ENCODE data around the gene SLC35G3. TPM values are rescaled to one million over a fixed set of nuclear protein-coding genes. Genes with fewer than 3 reads are reported as not detected.

Gene SLC35G3
- total RNA-seq, 4 donors from 2014 or later, result not detected

- H3K4me3 ChIP-seq, result no peak overlapping the region
- in situ Hi-C loops (cut with MboI; ENCODE audit: low sequenced_read_pairs in 4 of 4), result loop anchor here in 1 of 4 donors (25.0 kb wide), 1 partner anchor 110 kb away; no protein-coding TSS in a partner anchor
- ATAC-seq, result no peak
- H3K9me3 ChIP-seq, result no peaks in the 10 kb centered on the region
- TF ChIP-seq, protein P1, sequence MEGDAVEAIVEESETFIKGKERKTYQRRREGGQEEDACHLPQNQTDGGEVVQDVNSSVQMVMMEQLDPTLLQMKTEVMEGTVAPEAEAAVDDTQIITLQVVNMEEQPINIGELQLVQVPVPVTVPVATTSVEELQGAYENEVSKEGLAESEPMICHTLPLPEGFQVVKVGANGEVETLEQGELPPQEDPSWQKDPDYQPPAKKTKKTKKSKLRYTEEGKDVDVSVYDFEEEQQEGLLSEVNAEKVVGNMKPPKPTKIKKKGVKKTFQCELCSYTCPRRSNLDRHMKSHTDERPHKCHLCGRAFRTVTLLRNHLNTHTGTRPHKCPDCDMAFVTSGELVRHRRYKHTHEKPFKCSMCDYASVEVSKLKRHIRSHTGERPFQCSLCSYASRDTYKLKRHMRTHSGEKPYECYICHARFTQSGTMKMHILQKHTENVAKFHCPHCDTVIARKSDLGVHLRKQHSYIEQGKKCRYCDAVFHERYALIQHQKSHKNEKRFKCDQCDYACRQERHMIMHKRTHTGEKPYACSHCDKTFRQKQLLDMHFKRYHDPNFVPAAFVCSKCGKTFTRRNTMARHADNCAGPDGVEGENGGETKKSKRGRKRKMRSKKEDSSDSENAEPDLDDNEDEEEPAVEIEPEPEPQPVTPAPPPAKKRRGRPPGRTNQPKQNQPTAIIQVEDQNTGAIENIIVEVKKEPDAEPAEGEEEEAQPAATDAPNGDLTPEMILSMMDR (IDR thresholded peaks at IDR 0.05 in 4 of 5, conservative IDR thresholded peaks at IDR 0.05 in 1 of 5), result no peak
- TF ChIP-seq POLR2A (IDR thresholded peaks at IDR 0.05), result no peak
- H3K4me1 ChIP-seq, result no peaks in the 10 kb centered on the region
- intact Hi-C loops (cut with DNase I; ENCODE audit: low total_unique reads), result no loop called here
- H3K27ac ChIP-seq, result no peak overlapping the region
- no peaks in the 10 kb centered on the region for H3K27me3 ChIP-seq
- no peak for DNase-seq
- no peaks in the 10 kb centered on the region for H3K36me3 ChIP-seq
These were observed 33.4 kb upstream of the SLC35G3 start for GRCh38 chr17:35227546-35227945.

DNA sequence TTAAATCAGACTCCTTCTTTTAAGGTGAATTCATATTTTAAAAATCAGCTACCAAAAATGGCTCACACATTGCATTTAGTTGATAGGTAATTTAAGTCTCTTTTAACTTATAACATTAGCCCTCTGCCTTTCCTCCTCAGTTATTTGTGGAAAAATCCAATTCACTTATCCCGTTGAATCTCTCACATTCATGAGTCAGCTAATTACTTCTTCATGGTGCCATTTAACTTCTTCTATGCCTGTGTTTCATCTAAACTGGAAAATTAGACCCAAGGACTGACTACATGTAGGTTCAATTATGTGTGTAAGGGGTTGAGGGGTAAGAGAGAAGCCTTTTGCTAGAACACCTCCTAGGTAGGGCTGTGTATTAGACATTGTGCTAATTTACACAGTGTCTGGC lies 30.2 kb upstream of the SLC35G3 start:
- intact Hi-C loops (cut with DNase I; ENCODE audit: low total_unique reads), result no loop called here
- TF ChIP-seq, protein P1 (IDR thresholded peaks at IDR 0.05 in 4 of 5, conservative IDR thresholded peaks at IDR 0.05 in 1 of 5), result no peak
- no peak for TF ChIP-seq POLR2A (IDR thresholded peaks at IDR 0.05)
- no peak overlapping the region for H3K4me3 ChIP-seq
- no peak for DNase-seq
- in situ Hi-C loops (cut with MboI; ENCODE audit: low sequenced_read_pairs in 4 of 4), result no loop called here
- H3K36me3 ChIP-seq, result no peaks in the 10 kb centered on the region
- H3K27ac ChIP-seq, result no peak overlapping the region
- no peak for ATAC-seq
- H3K4me1 ChIP-seq, result peaks cover 0 to 1% of the 10 kb centered on the region in 2 donors
- no peaks in the 10 kb centered on the region for H3K27me3 ChIP-seq
- no peaks in the 10 kb centered on the region for H3K9me3 ChIP-seq

DNA sequence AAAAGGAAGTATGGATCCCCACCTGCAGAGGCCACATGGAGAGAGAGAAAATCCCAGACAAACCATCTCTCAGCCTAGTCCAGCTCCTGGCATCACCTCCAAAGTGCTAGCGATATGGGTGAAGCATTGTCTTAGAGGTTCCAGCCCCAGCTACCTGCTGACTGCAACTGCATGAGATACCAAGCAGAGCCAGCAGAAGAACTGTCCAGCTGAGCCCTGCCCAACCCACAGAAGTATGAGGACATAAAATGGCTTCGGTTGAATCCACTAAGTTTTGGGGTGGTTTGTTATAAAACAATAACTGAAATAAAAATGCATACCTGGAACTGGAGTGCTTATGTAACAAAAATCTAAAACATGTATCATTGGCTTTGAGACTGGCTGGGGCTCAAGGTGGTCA lies 28.3 kb upstream of the SLC35G3 start:
- intact Hi-C loops (cut with DNase I; ENCODE audit: low total_unique reads), result no loop called here
- H3K4me1 ChIP-seq, result peaks cover 0 to 7% of the 10 kb centered on the region in 2 donors
- H3K36me3 ChIP-seq, result no peaks in the 10 kb centered on the region
- ATAC-seq, result no peak
- in situ Hi-C loops (cut with MboI; ENCODE audit: low sequenced_read_pairs in 4 of 4), result no loop called here
- TF ChIP-seq POLR2A (IDR thresholded peaks at IDR 0.05), result no peak
- TF ChIP-seq, protein P1 (IDR thresholded peaks at IDR 0.05 in 4 of 5, conservative IDR thresholded peaks at IDR 0.05 in 1 of 5), result no peak
- DNase-seq, result no peak
- H3K4me3 ChIP-seq, result no peak overlapping the region
- H3K9me3 ChIP-seq, result no peaks in the 10 kb centered on the region
- H3K27ac ChIP-seq, result no peak overlapping the region
- H3K27me3 ChIP-seq, result no peaks in the 10 kb centered on the region

DNA sequence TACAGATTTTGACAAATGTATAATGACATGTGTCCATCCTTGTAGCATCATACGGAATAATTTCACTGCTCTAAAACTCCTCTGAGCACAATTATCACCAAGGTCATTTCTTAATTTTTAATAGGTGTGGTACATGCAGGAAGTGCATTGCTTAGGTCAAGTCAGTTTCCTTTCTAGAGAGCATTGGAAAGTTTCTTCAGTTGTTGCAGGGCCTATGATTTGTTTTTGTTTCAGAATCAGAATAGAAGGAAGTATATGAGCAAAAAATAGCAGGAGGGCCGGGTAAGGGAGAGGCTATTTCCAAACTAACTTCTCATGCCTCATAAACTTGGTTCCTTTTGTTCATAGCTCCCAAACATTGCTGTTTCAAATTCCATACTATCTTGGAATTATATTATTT lies 24.7 kb upstream of the SLC35G3 start:
- no peak for DNase-seq
- TF ChIP-seq, protein P1 (IDR thresholded peaks at IDR 0.05 in 4 of 5, conservative IDR thresholded peaks at IDR 0.05 in 1 of 5), result no peak
- no peak for TF ChIP-seq POLR2A (IDR thresholded peaks at IDR 0.05)
- Histone ChIP-seq H3K27me3 (no peaks in the 10 kb centered on the region), H3K4me1 (peaks cover 0 to 7% of the 10 kb centered on the region in 2 donors), H3K4me3 (no peak overlapping the region), H3K27ac (peak overlapping the region in 3 of 4 donors; percentile 11 to 48 (median 42)), H3K9me3 (no peaks in the 10 kb centered on the region), H3K36me3 (no peaks in the 10 kb centered on the region)
- ATAC-seq, result no peak
- intact Hi-C loops (cut with DNase I; ENCODE audit: low total_unique reads), result no loop called here
- in situ Hi-C loops (cut with MboI; ENCODE audit: low sequenced_read_pairs in 4 of 4), result no loop called here

DNA sequence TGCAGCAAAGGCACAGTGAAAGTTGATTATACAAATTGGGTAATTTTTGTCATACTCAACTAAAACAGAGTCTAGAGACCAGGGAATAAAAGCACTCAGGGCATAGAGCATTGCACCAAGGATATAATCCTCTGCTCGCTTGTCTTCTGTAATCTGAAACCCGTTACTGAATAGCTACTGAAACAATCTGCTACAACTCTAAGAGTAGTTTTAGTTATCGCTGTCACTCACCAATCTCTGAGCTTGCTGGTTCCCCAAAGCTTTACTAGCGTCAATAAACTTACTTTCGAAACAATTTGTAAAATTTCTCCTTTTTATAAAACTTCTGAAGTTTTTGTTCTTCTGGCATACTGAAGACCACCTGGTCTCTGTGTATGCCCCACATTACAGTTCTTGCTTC lies 22.9 kb upstream of the SLC35G3 start:
- Histone ChIP-seq H3K9me3 (no peaks in the 10 kb centered on the region), H3K36me3 (no peaks in the 10 kb centered on the region), H3K27ac (no peak overlapping the region), H3K27me3 (no peaks in the 10 kb centered on the region), H3K4me3 (no peak overlapping the region), H3K4me1 (peaks cover 0 to 7% of the 10 kb centered on the region in 2 donors)
- intact Hi-C loops (cut with DNase I; ENCODE audit: low total_unique reads), result no loop called here
- ATAC-seq (no peak), DNase-seq (no peak)
- TF ChIP-seq POLR2A (IDR thresholded peaks at IDR 0.05), result no peak
- TF ChIP-seq, protein P1 (IDR thresholded peaks at IDR 0.05 in 4 of 5, conservative IDR thresholded peaks at IDR 0.05 in 1 of 5), result no peak
- in situ Hi-C loops (cut with MboI; ENCODE audit: low sequenced_read_pairs in 4 of 4), result no loop called here
